ENCODE measurements around the gene SHLD2.
"Not testable (repeated sequence)": the region's sequence is repeated elsewhere in the genome, so short reads cannot be mapped to it uniquely, and the experiment has no call there.

Gene SHLD2

DNA sequence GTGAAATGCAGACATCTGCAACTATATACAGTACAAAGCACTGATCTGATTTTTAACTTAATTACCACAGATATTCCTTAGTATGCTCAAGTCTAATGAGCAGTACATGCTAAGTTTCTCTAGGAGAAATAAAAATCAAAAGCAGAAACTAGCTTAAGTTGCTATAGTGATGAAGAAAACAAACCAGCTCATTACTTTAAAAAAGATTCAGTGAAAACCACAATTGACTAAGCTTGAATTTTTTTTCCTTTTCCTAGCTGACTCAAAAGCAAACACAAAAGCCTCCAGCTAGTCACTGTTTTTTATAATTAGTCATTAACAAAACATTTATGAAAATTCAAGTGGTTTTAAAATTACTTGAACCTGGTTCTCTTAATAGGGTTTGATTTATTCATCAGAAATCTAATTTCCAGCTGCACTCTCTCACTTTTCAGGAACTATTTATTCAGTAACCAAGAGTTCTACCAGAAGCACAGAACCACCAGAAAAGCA, 10.7 kb upstream of the SHLD2 start:
- not testable (repeated sequence) for DNase-seq

DNA sequence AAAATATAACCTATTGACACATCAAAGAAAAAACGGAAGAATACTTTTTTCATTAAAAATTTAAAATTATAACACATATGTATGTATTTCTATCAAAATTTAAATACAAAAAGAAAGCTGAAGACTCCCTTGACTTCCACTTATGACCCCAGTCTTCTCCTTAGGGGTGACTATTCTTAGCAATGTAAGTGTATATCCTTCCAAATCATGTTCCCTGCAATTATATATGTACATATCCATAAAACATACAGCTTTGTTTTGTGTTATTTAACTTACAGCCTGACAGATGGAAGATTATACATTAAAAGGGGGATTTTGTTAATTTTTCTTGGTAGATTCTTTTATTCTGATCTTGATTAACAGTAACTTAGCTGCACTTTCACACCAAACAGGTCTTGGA, 9.5 kb upstream of the SHLD2 start:
- DNase-seq = no peak

DNA sequence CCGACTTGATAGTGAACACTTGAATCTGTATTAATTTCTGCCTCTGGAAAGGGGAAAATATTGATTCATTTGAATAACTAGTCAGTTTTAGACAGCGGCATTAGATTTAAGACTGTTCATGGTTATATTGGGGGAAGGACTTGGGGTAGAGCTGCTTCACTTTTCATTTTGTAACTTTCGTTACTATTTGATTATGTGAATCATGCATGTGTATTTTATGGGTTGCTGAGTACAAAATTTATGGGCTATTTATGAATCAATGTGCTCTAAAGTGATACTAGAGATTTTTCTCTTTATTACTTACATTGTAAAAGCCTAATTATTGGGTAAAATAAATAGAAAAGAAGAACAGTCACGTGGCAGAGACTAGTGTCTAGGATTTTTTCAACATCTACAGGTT, 5.3 kb upstream of the SHLD2 start:
- DNase-seq = no peak

DNA sequence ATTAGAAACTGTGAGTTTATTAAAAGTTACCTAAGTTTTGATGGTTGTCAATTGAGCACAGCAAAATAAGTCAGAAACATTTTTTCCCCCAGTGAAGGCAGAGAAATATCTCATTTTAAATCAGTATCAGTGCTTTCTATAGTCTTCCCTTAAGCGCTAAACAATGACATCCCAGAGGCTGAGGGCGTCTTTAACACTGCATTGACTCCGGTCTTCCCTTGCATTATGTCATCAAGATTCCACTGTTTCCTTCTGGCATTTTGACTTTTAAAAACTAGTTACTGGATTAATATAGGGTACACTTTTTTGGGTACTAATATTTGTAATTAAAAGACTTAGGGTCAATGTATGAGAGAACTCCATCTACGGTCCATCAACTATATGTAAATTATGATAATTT, 4.2 kb upstream of the SHLD2 start:
- DNase-seq = no peak

DNA sequence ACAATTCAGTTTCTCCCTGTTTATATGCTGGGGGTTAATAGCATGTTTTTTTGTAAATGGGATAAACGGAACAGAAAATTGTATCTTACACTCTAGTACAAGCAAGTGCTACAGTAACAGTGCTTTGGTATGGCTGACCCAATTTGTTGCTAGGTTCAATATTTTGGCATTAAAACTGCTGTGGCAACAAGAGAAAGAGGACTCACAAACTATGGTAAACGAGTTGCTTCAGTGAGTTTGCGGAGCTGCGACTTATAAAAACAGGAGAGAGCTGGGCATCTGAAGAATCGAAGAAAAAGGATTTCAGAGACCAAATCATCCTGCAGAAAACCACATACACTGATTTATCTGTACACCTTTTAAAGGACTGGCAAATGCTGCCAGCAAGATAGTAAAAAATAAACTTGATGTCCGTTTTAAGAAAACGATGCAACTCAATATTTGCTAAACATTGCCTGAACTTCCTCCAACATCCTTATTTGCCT, 2.6 kb upstream of the SHLD2 start:
- DNase-seq = no peak

DNA sequence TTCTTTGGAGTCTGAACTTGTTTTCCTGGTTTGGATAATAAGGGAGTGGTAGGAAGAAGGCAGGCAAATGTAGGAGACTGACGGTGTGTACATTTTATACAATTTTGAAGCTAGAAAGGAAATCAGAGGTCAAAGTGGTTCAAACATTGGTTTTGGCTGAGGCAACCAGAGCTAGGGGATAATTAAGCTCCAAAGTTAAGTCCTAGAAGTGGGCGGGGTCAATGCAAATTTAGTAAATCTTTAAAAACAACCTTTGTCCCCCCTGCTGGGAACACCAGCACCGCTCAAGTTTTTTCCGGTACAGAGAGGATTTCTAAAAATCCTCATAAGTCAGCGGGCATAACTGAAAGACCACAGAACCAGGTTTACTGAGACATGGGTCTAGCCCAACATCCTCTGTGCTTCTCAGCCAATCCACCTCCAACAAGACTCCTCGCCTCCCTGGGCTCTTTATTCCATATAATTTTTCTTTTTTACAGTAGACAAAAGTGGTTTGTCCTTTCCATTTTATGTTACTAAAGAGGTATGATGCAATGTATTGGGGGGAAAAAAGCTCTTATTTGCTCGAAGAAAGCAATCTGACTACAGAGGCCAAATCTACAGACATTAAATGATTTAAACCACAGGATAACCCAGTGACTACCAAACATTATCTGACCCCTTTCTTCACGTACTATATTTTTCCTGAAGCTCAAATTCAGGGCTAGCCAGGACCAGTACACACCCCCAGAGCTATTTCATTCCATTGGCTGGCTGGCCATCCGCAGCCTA, 2.0 kb upstream of the SHLD2 start:
- no peak for DNase-seq

DNA sequence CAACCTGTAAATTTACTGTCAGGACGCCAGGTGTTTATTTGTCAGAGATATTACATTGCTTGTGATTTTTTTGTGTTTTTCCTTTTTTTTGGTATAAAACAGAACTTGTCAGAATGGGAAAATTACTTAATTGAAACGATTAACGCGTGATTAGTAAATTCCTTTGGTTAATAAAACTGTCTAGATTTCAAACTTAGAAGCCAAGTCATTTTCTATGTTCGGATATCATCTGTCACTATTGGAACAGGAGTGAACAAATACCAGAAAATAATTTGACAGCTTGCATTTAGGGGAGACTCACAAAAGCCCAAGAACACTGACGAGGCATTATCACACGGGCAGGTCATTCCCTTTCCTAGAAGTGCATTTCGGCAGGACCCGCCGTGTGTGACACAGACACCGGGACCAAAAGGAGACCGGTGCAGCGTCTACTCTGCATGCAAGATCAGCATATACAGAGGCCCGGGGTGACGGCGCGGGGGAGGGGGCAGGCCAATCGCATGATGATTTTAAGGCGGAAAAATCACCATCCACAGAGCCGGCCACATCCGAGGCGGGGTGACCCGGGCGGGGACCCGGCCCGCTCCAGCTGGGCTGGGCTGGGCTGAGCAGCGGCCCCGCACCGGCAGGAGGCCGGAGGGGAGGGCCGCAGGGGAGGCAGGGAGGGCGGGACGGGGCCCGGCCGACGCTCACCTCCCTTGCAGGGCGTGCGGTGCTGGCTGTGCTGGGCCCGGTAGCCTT, 1.2 kb upstream of the SHLD2 start:
- DNase-seq = peak; percentile 87

DNA sequence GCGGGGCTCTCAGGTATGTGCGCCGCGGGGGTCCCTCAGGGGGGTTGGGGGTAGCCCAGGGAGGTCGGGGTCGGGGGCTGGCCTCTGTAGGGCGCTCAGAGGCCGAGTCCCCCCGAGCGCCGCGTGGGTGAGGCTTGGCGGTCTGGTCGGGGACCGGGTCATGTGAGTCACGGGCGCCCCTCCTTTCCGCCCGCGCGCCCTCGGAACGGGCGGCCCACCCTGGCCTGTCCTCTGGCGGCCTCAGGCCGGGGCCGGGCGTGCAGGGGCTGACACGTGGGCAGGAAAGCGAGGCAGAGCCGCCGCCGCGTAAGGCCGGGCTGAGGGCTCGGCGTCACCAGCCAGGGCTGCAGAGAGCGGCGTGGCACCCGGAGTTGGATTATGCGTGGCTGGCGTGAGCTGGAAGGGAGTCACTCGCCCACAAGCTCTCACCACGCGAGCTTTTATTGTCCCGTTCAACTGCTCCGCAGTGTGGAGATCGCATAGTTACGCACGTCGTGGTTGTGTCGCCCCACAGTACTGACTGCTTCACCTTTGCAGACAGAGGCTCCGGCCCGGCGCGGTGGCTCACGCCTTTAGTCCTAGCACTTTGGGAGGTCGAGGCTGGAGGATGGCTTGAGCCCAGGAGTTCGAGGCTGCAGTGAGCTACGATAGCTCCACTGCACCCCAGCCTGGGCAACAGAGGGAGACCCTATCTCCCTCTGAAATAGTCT, 385 bp downstream of the SHLD2 start:
- peak; percentile 89 for DNase-seq

DNA sequence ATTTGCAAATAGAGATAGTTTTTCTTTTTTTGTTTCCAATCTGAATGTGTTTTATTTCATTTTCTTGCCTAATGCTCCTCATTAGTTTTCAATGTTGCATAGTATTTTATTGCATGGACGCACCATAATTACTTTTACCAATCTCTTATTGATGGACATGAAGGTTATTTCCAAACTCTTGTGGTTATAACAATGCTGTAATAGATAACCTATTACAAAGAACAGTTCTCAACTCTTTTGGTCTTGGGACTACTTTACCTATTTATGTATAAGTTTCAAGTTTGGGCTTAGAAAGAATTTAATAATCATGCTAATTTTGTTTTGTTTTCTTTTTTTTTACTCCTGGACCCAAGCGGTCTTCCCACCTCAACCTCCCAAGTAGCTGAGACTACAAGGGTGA, 7.0 kb downstream of the SHLD2 start:
- DNase-seq = no peak

DNA sequence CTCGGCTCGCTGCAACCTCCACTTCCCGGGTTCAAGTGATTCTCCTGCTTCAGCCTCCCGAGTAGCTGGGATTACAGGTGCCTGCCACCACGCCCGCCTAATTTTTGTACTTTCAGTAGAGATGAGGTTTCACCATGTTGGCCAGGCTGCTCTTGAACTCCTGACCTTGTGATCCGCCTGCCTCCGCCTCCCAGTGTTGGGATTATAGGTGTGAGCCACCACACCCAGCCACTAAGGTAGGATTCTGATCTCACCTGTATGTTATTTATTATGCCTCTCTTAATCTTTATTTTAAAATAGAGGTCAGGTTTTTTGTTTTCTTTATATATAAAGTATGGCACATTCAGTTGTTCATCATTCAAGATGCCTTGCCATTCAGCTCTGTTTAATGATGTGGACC, 9.7 kb downstream of the SHLD2 start:
- not testable (repeated sequence) for DNase-seq

DNA sequence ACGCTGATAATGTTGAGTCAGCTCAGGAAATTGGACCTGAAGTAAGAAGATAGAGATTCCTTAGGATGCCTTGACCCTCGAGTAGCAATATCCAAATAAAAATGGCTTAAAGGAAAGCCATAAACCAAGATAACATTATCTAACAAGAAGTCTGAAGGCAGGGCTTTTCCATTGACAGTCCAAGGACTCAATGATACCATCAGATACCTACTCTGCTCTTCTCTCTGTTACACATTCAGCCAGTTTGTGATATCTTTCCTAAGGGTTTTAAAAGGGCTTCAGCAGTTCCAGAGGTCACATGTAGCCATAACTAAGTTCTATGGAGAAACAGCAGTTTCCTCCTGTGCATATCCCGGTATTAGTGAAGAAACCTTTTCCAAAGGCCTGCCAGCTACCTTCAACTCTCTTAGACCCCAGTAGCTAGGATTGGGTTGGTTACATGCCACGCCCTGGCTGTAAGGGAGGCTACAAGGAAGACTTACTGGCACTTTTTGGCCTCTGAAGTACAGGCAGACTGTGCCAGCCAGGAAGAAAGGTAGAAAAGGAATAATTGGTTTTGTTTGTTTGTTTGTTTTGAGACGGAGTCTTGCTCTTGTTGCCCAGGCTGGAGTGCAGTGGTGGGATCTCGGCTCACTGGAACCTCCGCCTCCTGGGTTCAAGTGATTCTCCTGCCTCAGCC, 10.6 kb downstream of the SHLD2 start:
- DNase-seq = no peak

DNA sequence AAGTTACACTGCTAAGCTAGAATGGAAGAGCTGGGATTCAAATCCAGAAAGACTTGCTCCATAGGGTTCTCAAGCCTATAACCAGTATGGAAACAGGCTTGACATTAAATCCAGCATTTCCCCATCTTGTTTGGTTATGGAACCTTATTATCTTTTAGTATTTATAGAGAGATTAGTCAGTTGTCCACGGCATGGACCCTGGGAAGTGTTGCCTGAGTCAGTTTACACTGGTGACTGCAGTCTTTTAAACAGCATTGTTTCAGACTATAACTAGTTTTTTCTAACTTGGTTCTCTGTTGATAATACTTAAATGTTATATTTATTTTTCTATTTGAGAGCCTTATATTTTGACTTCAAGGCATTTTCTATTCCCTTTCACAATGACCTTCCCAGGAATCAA, 23.1 kb downstream of the SHLD2 start:
- not testable (repeated sequence) for DNase-seq

DNA sequence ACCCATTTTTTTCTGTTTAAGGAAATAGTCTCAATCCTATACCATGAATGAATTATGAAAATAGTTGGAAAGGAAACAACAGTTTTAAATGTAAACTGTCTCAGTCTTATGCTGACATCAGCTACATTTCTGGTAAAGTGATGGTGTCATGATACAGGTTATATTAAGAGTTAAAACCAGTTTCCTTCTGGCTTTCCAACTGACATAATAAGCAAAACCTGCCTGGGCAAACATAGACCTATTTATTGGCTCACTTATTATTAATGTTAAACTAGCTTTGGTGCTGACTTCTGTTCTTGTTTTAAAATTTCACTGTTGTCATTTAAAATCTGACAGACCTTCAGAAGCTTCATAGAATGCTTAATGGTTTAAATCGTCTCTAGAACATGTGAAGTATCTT, 24.0 kb downstream of the SHLD2 start:
- not testable (repeated sequence) for DNase-seq

DNA sequence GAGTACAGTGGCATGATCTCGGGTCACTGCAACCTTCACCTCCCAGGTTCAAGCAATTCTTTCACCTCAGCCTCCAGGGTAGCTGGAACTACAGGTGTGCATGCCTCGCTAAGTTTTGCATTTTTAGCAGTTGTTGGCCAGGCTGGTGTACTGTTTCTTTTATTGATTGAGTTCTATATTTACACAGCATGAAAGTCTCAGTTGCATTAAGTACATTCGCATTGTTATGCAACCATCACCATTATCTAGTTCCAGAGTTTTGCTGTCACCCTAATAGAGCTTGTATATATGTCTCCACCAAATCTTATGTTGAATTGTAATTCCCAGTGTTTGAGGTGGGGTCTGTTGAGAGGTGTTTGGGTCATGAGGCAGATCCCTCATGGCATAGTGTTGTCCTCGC, 28.3 kb downstream of the SHLD2 start:
- not testable (repeated sequence) for DNase-seq

DNA sequence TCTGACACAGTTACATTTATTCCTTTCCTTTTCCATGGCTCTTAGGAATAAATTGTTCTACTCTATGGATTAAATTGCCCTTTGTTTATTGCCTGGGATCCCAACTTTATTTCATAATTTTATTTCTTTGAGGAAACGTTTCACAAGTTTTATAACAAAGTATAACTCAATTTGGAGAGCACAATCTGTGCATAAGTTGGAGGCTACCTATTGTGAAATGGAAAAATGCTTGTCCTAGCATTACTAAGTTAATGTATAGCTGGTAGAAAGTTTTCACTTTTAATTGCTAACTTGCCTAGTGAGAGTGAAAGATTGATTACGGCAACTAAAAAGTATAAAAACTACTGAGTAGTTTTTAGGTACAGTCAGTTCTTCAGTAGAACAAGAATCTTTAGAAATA, 32.0 kb downstream of the SHLD2 start:
- DNase-seq = not testable (repeated sequence)

DNA sequence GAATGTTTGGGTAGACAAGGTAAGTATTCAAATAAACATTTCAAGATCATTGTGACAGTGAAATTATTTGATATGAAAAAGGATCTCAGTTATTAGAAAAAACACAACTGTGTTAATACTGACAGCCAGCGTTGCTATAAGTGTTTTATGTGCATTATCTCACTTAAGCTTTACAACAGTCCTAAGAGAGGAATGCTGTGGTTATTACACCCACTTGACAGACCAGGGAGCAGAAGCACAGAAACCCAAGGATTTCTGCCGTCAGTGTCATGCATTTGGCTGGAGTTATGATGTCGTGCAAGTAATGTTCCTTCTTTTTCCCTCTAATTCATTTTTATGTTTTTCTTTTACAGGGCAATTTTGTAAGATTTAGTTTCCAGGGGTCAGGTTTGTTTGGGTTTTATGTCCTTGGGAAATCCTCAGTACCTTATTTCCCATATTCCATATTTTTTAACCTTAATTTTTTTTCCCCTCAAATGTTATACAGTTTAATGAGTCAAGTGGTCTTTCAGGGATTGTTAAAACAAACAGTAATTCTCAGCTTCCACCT, 32.7 kb downstream of the SHLD2 start:
- not testable (repeated sequence) for DNase-seq

DNA sequence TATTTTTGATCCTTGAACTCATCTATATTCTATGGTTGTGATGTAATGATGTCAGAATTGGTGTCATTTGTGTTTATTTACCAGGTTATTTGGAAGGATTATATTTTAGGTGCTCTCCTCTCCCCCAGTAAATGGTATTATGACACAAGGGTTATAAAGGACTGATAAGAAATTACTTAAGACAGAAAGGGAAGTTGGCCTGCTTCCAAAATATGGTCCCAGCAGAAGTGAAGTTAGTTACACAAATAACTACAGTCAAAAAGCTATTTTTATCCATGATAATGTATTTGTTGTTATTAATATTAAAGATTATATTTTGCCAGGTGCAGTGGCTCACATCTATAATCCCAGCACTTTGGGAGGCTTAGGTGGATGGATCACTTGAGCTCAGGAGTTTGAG, 37.2 kb downstream of the SHLD2 start:
- not testable (repeated sequence) for DNase-seq

DNA sequence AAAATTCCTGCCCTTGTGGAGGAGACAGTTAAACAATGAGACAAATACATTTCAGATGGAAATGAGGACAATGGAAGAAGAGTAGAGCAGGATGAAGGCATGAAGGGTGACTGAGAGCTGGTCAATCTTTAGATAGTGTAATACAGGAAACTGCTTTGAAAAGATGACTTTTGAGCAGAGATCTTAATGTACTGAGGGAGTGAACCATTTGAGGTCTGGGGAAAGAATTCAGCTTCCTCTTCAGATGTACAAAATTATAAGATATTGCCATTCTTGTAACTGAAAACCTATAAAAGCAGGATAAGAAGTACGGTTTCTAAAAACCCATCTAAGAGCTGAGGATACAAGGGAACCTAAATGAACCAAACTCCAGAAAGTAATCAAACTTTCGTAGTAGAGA, 38.9 kb downstream of the SHLD2 start:
- not testable (repeated sequence) for DNase-seq

DNA sequence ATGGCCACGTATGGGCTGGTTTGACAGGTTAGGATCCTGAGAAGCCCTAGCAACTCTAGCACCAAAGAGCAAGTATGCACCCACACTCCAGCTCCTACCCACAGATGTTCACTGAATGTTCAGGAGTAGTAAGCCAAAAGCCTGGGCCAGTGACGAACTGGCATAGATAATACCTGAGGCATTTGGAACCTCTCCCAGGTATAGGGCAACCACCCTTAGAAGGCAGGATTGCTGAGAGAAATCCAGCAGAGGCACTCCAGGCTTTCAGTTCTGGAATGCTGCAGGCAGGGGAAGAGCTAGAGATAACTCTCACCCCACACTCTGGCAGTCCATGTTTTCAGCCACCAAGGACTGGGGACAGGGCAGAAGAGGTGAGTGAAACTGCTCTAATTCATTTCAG, 39.4 kb downstream of the SHLD2 start:
- not testable (repeated sequence) for DNase-seq

DNA sequence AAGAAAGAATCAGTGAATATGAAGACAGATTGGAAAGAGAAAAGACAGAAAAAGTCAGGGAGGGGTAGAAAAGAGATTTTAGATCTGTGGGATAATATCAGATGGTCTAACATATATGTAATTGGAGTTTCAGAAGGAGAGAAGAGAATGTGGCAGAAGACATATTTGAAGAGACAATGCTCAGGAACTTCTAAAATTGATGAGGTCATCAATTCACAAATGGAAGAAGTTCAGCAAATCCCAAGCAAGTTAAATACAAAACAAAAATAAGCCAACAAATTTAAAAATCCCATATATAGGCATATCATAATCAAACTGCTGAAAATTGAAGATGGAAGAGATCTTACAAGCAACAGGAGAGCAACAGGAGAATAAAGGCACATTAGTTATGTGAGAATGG, 42.5 kb downstream of the SHLD2 start:
- DNase-seq = not testable (repeated sequence)

DNA sequence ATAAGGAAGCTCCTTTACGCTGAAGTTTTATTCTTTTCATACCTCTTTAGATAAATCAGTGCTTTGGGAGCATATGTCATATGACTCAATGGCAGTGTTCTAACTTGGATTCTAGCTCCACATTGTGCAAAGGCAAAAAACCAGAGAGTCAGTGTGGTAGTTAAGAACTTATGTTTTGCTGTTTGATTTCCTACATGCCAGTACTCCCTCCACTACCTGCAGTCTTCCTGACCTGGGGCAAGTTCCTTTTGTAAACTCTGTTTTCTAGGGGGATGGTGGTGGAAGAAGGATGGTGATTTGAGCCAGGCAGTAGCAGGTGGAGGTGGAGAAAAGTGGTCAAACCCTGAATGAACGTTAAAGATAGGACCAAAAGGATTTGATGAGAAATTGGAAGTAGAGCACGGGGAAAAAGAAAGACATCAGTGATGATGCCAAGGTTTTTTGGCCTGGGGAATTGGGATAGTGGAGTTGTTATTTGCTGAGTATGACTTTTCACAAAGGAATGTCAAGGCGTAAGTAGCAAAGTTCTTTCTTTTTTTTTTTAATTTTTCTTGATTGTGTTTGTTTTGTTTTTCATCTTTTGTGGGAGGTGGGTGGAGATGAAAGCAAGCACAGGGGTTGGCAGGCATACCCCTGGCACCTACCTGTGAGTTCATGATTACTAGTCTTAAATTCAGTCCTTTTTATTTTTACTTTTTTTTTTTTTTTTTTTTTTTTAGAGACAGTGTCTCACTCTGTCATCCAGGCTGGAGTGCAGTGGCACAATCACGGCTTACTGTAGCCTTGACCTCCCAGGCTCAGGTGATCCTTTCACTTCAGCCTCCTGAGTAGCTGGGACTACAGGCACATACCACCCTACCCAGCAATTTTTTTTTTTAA, 47.5 kb downstream of the SHLD2 start:
- not testable (repeated sequence) for DNase-seq

DNA sequence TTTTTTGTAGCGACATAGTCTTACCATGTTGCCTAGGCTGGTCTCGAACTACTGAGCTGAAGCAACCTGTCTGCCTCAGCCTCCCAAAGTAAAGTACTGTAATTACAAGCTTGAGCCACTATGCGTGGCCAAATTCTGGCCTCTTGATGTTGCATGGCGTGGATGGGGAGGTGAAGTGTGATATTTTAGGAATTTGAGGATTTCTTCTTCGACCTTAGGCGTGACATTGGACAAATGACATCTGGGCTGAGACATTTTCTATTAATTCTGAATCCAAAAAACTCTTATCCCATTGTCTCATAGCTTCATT, 48.1 kb downstream of the SHLD2 start:
- not testable (repeated sequence) for DNase-seq

Measured in activated CD8-positive, alpha-beta memory T cell treated with anti-CD3 and anti-CD28 coated beads, Interleukin-2, amount 50 U/mL, for 48 hours (primary cell).